GM21526 (cell line): ENCODE results near the gene TMEM115.

ENCODE experiments used
- ATAC-seq: cut with Tn5 transposase; IDR thresholded peaks from one replicate; pipeline ENCODE4 v1.9.1; 2021; ENCODE audit warnings: moderate library complexity; ENCODE audit not compliant: unreplicated experiment, low FRiP score

The TMEM115 gene

GRCh38 chr3:50378757-50379156, 19.4 kb upstream of the TMEM115 start:
- ATAC-seq: no peak

DNA sequence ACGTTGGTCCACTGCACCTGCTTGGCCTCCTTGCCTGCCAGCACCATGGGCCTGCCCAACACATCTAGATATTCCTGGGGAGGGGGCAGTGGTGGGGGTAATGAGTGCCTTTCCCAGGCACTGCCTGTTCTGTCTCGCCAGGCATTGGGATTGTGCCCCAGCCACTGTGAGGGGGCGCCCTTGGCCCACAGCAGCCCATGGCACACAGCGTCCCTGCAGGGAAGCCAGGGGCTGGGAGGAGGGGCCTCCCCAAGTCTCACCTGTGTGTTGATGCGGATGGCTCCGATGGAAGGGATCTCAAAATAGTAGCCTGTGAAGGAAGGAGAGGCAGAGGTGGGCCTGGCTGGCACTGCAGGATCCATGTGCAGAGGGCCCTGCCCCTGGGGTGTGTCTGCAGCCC, 18.7 kb upstream of the TMEM115 start:
- no peak for ATAC-seq

- ATAC-seq: no peak
Observed at GRCh38 chr3:50375258-50375931, 16.1 kb upstream of the TMEM115 start.

- ATAC-seq: no peak
Observed at GRCh38 chr3:50374363-50375257, 15.3 kb upstream of the TMEM115 start.

DNA sequence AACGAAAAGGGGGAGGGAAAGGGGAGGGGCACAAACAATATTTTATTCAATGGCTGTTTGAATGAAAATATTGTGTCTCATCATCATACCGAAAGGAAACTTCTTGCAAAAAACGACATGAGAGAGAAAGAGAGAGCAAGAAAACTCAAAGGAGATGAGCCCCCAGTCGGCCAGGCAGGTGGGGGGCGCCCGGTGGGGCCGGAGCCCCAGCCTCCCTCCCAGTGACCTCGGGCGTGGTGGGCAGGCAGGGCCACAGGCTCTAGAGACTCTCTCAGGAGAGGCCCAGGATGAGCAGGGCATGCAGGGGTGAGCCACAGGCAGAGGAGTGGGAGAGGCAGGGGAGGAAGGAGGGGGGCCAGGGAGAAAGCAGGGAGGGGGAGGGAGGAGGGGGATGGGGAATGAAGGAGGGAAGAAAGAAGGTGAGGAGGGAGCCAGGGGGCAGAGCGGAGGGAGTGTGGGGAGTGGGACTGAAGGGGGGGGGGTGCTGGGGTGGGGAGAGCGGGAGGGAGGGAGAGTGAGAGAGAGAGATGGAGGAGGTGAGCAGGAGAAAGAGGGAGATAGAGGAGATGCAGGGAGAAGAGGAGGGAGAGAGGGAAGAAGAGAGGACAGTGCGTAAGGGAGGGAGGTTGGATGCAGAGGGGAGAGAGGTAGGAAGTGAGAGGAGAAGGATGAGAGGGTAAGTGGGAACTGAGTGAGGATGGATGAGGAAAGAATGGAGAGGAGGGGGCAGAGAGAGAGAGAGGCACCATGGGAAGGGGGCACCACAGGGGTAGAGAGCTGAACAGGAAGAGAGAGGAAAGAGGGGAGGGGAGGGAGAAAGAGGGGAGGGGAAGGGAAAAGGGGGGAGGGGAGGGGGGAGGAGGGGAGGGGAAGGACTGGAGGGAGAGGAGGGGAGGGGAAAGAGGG, 14.1 kb upstream of the TMEM115 start:
- no peak for ATAC-seq

GRCh38 chr3:50372349-50372748, 13.0 kb upstream of the TMEM115 start:
- ATAC-seq: no peak

DNA sequence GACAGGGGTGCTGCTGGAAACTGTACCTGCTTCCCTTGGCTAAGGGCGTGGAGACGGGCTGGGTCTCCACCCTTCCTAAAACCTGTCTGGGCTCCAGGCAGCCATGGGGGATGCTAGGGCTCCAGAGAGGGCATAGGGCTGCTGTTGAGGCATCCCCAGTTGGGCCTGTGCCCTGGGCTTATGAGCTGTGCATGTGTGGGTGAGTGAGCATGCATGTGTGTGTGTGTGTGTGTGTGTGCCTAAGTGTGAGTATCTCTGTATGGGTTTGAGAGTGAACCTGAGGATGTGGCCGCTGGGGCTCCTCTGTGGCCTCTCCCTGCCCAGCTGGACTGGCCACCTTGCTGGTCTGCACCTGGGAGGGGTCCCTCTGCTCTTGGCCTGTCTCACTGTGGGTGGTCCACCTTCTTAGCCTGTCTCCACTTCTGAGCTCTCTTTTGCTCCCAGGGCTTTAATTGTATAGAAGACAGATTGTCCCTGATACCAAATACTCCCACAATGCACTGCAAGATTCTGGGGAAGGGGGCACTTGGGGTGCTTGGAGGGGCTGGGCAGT, 11.9 kb upstream of the TMEM115 start:
- no peak for ATAC-seq

DNA sequence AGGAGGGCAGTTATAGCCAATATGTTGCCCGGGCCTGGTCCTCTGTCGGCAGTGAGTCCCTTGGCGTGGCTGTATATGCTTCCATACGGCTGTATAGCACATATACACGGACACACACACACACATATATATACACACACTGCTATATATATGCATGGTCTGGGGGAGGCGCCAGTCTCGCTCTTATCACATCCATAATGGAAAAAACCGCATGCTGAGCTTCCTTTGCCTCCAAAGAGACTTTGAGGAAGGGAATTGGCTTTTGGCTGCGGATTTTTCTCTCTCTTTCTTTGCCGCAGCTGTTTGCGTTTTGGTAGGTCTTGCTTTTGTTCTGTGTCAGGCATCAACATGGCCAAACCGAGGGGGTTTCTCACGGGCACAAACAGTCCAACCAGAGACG, 11.3 kb upstream of the TMEM115 start:
- no peak for ATAC-seq

GRCh38 chr3:50369012-50369670, 9.8 kb upstream of the TMEM115 start:
- no peak for ATAC-seq

DNA sequence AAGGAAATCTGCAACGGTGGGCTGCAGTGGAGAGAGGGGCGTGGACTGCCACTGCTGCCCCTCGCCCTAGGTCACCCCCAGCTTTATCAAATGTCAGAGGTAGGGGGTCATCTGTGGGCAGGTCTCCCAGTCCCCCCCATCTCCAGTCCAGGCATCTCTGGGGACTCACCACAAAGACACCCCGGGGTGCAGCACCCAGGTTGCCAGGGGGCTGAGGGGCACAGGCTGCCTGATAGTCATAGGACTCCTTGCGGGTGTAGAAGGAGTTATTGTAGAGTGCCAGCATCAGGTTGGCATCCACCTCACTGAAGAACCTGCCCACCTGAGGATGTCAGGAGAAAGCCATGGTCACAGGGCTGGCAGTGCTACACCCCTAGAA, 6.5 kb upstream of the TMEM115 start:
- no peak for ATAC-seq

DNA sequence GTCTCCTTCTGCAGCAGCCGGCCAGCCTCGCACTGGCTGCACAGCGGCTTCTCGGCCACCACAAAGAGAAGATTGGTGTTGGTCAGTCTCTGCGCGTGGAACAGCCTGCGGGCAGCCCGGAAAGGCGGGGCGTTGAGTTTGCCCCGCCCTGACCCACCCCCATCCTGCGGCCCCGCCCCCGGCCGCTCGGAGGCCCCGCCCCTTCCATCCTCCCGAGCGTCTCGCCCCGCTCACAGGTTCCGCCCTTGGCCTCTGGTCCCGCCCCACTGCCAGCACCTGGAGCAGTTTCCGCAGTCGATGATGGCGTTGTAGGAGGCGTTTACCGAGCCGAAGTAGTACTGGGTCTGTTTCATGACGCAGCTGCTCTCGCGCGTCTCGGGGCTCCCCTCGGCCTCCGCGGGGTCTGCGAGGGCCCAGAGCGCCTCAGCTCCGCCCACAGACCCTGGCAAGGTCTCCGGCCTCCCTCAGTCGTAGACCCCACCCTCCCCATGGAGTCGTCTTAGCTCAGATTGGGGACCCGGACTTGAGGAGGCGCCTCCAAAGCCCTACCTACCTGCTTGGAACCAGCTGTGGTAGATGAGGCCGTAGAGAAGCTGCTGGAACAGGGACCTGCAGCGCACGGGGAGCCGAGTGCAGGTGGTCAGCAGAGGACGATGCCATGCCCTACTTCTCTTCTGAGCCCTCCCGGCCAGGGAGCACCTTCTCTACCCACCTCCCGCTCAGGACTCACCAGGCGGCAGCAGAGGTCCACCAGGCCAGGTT, 5.9 kb upstream of the TMEM115 start:
- ATAC-seq: peak; percentile 70

DNA sequence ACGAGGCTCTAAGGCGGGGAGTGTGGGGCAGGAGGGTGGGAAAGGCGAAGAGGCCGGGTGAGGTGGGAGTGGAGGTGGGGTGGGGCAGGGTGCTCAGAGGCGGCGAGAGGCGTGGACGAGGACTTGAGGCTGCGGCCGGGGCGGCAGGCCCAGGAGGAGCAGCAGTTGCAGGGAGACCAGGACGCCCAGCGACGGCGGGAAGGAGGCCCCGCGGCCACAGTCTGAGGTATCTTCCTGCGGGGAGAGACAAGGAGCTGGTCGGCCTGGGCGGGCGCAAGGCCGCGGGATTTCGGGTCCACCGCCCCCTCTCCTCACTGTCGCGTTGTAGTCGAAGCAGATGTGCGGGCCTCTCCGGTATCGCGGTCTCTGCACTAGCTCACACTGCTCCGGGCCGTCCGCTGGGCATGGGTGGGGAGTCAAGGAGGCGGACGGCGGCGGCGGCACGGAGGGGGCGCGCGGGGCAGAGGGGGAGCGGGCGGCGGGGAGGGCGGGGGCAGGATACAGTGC, 5.3 kb upstream of the TMEM115 start:
- no peak for ATAC-seq

GRCh38 chr3:50359760-50360110, 414 bp upstream of the TMEM115 start:
- peak; percentile 14 for ATAC-seq

DNA sequence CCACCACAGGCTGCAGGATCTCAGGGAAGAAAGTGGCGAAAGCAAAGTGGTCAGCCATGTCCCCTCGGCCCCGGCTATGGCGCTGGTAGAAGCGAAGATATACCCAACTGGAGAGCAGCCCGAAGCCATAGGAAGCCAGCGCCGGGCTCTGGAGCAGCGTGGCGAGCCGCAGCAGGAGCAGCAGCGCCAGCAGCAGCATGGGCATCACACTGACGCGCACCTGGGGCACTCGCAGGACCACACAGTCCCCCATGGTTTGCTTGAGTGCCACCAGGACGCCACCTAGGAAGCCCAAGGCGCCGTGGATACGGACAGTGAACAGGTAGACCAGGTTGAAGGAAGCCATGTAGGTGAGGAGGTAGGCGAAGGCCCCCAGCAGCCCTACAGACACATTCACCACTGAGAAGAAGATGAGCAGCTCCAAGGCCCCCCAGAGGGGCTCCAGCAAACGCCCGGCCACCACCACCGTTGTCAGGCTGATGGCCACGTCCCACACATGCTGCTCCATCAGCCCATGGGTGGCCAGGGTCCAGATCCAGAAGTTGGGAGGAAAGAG, 888 bp downstream of the TMEM115 start:
- no peak for ATAC-seq

- ATAC-seq: no peak
Observed at GRCh38 chr3:50357481-50357880, 1.8 kb downstream of the TMEM115 start.

DNA sequence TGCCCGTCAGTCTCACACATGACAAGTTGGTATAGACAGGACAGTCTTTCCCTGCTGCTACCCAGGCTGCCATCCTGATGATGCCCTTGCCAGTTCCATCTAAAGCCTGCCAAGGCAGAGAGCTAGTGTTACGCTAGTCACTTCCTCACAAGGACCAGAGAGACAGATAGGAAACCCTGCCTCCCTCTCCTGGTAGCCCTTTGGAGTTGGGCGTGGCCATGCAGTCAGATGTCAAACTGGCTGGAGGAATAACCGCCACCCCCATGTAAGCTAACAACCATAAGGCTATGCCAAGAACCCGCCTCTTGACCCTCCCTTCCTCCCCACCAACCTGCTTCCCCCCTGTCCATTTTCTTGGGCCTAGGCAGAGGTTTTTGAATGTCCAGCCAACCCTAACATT, 2.8 kb downstream of the TMEM115 start:
- no peak for ATAC-seq

GRCh38 chr3:50355829-50356552, 3.3 kb downstream of the TMEM115 start:
- no peak for ATAC-seq

GRCh38 chr3:50354850-50355249, 4.5 kb downstream of the TMEM115 start:
- ATAC-seq: no peak
